ENCODE results near the gene NAPB.

GRCh38 chr20:23370274-23370673 lies 51.0 kb downstream of the NAPB start:
- TF ChIP-seq CTCF (IDR thresholded peaks at IDR 0.05; ENCODE audit: poor library complexity), result no peak
- no peak for TF ChIP-seq EZH2 (IDR thresholded peaks at IDR 0.05; ENCODE audit: borderline replicate concordance)
- no peak for TF ChIP-seq EZH2phosphoT487 (IDR thresholded peaks at IDR 0.05; ENCODE audit: low read depth, severe bottlenecking, unreplicated experiment)
